GM19328 (cell line): ENCODE data around the gene CXCL8.

Experiments used
- ATAC-seq: cut with Tn5 transposase; IDR thresholded peaks from one replicate; pipeline ENCODE4 v1.9.1; 2021; ENCODE audit warnings: mild to moderate bottlenecking, moderate library complexity; ENCODE audit not compliant: unreplicated experiment

The CXCL8 gene

GRCh38 chr4:73788411-73788810 is 48.0 kb downstream of the CXCL8 start:
- ATAC-seq = no peak
